Activated effector memory CD4-positive, alpha-beta T cell treated with Interleukin-2 at 50 U/mL for 16 hours (primary cell): ENCODE data around the gene LILRA5.
"Not testable (repeated sequence)": the region's sequence is repeated elsewhere in the genome, so short reads cannot be mapped to it uniquely, and the experiment has no call there.

Experiments used
- DNase-seq: peaks from one replicate; pipeline ENCODE4 v3.0.0-alpha.2; 2020

Gene LILRA5

DNA sequence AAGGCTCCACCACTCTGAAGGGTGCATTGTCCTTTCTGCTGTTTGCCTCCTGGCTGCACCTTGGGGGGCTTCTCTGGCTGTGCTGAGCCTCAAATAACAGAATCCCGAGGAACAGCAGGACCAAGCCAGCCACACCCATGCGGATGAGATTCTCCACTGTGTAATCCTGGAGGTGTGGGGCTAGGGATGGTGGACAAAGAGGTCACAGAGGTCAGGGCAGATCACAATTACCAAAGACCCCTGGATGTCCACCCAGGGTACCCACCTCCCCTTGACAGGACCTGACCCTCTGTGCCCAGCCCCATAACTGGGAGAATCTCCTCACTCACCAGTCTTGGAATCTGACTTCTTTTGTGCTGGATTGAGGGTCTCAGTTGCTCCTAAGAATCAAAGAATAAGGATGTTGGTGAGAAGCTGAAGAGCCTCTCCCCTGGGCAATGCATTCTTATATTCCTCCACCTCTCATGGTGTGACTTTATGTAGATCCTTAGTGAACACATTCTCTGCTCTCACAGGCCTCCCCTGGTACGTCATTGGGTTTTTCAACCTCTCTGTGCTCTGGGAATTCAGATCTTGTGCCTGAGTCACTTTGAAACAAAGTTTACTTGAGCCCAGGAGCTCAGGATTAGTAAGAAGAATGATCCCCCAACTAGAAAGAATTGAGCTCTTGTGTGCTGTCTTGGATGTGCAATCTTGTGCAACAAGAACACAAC is 20.8 kb upstream of the LILRA5 start:
- DNase-seq, result no peak

DNA sequence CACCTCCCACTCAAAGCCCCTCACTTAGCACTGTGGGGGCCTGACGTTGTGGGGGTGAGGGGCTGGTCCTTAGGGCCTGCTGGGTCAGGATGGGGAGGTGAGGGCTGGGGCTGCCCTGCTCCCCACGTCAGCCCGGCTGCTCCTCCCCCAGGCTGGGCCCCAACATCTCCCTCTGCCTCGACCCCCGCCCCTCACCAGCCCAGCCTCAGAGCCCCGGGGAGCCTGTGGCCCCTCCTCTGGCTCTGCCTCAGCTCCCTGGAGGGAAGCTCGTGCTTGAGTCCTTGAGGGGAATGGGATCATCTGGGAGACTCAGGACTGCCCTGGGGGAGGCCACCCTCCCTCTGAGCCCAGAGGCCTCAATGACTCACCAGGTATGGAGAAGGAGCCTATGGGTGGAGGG is 19.2 kb upstream of the LILRA5 start:
- no peak for DNase-seq

DNA sequence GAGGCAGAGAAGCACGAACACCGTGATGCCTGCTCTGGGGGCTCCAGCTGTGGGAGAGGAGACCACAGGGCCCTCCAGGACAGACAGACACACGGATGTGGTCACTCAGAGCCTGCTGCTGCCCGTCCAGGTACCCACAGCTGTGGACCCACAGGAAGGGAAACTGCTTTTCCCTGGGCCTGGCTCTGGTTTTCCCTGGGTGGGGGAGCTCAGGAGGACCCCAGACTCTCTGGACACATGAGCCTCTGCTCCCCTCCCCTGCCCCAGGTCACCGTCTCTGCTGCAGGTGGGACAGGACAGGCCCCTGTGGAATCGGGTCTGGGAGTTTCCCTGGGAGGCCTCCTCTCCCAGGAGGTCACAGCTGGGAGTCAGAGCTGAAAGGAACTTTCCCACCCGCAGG is 18.7 kb upstream of the LILRA5 start:
- no peak for DNase-seq

DNA sequence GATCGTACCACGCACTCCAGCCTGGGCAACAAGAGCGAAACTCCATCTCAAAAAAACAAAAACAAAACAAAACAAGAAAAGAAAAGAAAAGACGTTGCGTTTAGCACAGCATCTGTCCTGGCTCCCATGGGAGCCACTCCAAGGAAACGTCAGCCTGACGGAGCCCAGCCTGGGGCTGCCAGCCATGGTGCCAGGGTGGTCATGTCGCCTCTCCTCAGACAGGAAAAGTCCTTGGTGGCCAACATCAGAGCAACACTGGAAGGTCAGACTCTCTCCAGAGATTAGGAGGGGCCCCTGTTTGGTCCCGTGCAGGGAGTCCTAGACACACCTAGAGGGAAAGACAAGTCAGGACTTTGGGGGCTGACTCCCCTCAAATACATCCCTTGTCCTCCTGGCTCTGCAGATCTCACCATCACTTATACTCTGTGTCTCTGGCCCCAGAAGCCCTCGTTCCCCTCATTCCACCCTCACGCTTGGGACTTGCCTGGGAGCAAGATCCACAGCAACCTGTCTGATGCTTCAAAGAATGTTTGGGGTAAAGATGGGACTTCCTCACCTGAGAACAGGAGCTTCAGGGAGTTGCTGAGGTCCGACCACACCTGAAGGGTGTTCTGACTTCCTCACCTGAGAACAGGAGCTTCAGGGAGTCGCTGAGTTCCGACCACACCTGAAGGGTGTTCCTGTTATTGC is 16.7 kb upstream of the LILRA5 start:
- DNase-seq, result no peak

DNA sequence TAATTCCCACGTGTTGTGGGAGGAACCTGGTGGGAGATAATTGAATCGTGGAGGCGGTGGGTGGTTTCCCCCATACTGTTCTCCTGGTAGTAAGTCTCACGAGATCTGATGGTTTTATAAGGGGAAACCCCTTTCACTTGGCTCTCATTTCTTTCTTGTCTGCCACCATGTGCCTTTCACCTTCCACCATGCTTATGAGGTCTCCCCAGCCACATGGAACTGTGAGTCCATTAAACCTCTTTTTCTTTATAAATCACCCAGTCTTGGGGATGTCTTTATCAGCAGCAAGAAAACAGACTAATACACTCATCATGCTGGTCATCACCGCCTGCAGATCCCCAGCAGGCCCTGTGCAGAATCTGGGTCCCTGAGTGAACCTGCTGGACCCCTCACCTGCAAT is 15.8 kb upstream of the LILRA5 start:
- not testable (repeated sequence) for DNase-seq

DNA sequence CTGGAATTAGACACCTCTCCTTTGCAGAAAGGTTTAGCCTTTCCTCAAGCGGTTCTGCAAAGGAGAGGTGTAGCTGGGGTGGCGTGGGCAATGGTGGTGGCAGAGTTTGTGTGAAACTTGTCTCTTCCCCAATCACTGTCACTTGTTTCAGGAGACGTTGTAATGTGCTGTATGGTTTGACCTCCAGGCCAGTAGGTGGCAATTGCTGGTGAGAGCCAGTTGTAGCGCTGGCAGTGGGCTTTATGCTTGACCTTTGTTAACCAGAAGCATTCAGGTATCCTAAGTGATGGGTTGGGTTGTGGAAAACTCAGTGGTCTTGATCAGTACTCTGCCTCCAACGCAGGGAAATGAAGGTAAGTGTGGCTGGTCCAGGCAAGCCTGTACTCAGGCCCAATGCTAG is 12.7 kb upstream of the LILRA5 start:
- no peak for DNase-seq

DNA sequence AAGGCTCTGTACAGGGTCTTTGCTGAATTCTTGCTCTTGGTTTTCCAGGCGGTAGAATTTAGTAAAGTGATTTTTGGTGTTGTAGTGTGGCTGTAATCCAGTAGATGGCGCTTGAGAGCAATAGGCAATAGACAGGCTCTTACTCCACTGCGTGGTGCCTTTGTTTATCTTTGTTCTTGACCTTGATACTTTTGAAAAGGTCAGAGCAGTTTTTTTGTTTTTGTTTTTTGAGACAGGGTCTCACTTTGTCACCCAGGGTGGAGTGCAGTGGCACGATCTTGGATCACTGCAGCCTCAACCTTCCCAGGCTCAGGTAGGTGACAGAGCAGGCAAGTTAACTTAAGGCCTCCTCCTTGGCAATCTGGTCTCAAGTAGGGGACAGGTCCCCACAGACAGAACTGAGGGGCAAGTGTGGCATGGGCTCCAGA is 12.2 kb upstream of the LILRA5 start:
- DNase-seq, result peak; percentile 5

DNA sequence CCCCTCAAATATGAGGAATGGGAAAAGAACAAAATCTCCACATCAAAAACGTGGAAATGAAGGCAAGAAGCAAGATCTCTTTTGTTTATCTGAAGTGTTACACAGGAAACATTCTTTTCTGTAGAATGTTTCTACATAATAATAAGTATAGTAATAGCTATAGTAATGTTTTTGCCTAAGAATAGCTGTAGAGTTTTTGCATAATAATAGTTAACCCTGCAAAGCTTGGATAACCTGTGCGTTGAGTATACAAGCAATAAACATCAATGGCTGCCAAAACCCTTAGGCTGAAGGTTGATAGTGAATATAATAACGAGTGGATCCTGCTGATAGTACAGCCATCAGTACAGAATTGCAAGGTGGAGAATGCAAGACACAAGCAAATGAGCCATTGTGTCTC is 11.1 kb upstream of the LILRA5 start:
- DNase-seq, result no peak

DNA sequence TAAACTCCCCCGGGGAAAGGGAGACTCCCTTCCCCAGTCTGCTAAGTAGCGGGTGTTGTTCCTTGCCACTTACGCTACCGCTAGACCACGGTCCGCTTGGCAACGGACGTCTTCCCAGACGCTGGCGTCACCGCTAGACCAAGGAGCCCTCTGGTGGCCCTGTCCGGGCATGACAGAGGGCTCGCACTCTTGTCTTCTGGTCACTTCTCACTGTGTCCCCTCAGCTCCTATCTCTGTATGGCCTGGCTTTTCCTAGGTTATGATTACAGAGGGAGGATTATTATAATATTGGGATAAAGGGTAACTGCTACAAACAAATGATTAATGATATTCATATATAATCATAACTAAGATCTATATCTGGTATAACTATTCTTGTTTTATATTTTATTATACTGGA is 10.0 kb upstream of the LILRA5 start:
- not testable (repeated sequence) for DNase-seq

DNA sequence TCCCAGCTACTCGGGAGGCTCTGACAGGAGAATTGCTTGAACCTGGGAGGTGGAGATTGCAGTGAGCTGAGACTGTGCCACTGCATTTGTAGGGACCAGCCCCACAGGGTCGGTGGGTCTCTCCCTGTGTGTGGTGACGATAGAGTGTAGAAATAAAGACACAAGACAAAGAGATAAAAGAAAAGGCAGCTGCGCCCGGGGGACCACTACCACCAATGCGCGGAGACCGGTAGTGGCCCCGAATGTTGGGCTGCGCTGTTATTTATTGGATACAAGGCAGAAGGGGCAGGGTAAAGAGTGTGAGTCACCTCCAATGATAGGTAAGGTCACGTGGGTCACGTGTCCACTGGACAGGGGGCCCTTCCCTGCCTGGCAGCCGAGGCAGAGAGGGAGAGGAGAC is 9.3 kb upstream of the LILRA5 start:
- not testable (repeated sequence) for DNase-seq

DNA sequence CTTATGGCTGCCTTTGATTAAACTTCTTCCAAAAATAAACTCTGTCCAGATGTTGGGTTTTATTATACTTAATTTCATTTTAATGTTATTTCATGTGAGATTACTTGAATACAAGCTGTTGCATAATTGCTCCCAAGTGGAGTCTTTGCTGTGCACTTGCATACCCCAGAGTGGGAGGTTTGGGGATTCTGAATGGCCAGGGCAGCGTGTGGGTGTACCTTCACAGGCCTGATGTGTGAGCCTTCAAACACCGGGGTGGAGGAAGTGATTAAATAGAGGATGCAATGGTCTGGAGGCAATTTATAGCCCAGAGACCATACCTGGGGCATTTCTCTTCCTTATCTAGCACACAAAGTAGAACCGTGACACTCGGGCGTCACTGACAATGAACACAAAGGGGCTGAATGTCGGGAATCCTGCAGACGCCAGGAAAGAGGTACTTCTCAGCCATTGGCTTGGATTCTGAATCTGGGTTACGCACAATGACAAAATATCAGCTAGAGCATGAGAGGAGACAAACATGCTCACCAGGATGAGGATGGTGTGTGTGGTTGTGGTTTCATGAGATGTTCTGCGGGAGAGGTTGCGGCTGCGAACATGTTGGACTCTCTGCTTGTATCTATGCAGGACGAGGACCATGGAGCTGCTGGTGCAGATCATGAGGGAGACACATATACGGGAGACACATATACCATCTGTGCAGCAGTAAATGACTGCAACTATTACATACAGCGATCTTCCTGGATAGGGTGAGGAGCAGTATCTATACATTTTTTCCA is 7.1 kb upstream of the LILRA5 start:
- DNase-seq, result no peak

DNA sequence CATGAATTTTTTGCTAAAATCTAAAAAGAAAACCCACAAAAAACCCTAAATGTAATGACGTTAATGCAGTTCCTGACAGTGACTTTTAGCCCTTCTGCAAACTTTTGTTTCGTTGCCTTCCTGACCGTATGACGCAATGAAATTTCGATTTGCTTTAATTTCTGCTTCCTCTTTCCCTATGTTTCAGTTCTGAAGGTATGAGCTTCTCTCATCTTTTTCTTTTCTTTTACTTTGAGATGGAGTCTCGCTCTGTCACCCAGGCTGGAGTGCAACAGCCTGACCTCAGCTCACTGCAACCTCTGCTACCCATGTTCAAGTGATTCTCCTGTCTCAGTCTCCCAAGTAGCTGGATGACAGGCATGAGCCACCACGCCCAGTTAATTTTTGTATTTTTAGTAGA is 6.1 kb upstream of the LILRA5 start:
- DNase-seq, result no peak

DNA sequence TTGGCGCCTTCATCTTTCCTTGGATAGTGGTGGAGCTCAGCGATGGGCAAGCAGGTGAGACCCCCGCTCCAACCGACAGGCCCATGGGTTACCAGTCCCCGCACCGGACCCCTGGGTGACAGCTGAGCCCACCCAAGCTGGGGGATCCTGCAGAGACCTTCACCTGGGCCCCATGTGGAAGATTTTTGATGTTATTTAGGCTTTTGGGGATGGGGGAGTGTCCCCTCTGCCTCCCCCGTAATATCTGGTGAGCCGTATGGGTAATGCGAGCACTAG is 4.9 kb upstream of the LILRA5 start:
- DNase-seq, result no peak

DNA sequence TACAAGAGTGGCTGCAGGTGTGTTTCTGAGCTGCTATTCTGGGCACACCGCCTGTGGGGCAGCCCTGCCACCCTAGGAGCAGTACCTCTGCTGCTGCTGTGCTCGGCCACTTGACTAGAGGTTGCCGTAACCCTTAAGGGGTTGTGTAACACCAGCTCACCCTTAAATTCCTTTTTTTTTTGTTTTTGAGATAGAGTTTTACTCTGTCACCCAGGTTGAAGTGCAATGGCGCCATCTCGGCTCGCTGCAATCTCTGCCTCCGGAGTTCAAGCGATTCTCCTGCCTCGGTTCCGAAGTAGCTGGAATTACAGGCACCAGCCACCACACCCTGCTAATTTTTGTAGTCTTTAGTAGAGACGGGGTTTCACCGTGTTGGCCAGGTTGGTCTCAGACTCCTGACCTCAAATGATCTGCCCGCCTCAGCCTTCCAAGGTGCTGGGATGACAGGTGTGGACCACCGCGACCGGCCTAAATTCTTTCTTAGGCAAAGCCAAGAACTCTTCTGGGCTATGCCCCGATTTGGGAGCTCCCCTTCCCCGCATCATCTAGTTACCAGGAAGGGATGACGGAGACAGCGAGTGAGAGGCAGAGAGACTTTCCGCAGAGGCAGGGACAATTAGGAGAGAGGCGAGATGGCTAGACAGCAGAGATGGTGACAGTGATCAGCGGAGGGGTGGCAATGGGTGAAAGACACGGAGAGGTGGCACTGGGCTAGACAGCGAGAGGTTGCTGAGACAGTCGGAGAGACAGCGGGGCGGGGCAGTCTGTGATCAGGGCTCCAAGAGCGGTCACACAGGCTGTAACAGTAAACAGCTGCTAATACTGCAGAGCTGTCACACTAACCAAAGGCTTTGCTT is 4.4 kb upstream of the LILRA5 start:
- no peak for DNase-seq

DNA sequence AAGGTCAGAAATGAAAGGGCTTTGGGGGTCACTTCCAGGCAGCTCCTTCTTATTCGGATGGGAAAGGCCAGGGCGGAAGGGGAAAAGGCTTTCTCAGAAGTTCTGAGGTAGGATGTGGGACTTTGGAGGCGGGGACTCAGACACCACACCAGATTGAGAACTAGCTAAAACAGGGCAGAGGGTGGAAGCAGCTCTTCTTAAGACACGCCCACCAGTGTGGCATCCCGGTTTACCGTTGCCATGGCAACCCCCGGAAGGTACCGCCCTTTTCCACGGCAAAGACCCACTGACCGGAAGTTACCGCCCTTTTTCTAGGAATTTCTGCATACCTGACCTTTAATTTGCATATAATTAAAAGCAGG is 3.8 kb upstream of the LILRA5 start:
- no peak for DNase-seq

DNA sequence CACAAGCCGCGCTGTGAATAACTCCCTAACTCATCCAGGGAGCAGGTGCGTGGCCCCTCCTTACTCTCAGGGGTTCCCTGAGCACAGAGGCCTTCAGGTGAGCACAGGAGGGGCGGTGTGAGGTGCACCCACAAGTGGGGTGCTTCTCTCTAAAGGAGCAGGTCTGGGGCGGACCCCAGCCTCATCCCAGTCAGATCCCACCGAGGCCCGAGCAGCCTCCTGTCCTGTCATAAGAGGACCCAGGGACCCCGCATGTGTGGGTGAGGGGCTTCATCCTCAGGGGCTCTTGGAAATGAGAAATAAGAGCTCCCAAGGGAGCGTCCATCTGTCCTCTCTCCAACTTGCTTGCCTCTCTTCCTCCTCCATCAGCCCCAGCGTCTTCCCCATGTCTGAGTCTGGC is 3.0 kb upstream of the LILRA5 start:
- no peak for DNase-seq

DNA sequence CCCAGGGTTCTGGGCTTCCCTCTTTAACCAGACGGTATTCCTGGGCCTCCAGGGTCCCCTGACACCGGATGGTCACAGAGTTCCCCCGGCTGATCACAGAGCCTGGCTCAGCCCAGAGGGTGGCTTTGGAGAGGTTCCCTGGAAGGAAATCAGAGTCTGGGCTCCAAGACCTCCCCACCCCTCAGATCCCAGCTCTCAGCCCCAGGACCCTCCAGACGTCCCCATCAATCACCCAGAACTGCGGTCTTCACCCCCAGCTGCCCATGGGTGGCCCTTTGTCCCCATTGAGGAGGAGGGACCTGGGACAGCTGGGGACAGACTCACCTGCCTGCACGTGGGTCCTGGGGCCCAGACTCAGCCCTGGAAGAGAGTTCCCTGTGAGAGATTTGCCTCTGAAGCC is 955 bp downstream of the LILRA5 start:
- no peak for DNase-seq

DNA sequence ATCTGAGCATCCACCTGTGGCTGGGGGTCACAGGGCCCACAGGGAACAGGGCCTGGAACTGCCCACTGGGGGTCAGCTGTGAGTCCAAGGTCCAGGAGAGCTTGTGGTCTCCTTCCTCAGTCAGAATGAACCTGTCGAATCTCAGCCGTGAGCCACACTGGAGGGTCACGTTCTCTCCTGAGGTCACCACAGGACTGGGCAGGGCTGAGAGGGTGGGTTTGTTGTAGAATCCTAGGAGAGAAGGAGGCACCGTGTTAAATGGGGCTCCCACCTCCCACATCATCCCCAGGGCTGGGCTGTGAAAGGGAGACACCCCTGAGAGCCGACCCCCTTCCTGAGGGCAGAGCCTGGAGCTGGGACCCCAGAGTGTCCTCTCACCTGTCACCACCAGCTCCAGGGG is 1.5 kb downstream of the LILRA5 start:
- no peak for DNase-seq

DNA sequence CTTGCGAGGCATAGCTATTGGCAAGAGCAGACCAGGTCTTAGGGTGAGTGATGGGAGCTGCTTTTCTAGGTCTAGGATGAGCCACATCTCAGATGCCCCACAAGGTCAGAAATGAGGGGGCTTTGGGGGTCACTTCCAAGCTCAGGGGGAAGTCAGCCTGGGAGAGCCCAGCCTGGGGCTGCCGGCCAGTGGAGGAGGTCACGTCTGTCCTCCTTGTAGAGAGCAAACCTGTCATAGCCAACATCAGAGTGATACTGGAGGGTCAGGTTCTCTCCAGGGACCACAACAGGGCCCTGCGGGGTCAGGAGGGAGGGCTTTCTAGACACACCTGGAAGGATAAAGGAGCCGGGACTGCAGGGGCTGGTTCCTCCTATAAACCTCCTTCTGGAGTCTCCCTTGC is 2.4 kb downstream of the LILRA5 start:
- DNase-seq, result no peak

DNA sequence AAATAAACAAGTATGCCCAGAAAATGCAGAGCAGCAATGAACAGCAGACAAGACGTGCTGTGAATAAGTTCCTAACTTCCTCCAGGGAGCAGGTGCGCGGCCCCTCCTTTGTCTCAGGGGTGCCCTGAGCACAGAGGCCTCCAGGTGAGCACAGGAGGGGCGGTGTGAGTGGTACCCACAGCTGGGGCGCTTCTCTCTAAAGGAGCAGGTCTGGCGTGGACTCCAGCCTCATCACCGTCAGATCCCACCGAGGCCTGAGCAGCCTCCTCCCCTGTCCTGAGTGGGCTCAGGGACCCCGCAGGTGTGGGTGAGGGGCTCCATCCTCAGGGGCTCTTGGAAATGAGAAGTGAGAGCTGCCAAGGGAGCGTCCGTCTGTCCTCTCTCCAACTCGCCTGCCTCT is 3.2 kb downstream of the LILRA5 start:
- no peak for DNase-seq

DNA sequence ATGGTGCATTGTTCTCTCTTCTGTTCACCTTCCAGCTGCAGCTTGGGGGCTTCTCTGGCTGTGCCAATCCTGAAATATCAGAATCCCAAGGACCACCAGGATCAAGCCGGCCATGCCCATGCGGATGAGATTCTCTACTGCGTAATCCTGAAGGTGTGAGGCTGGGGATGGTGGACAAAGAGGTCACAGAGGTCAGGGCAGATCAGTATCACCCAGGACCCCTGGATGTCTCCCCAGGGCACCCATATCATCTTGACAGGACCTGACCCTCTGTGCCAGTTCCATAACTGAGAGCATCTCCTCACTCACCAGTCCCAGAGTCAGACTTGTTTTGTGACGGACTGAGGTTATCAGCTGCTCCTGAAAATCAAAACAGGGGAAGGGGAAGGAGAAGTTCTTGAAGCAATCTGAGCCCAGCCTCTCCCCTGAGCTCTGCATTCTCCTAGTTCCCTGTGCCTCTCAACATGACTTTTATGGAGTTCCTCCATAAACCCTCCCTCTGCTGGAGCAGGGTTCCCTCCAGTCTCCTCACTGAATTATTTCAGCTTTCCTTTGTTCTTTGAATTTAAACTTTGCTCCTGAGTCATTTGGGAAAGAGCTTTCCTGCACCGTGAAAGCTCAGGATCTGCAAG is 5.5 kb downstream of the LILRA5 start:
- no peak for DNase-seq

DNA sequence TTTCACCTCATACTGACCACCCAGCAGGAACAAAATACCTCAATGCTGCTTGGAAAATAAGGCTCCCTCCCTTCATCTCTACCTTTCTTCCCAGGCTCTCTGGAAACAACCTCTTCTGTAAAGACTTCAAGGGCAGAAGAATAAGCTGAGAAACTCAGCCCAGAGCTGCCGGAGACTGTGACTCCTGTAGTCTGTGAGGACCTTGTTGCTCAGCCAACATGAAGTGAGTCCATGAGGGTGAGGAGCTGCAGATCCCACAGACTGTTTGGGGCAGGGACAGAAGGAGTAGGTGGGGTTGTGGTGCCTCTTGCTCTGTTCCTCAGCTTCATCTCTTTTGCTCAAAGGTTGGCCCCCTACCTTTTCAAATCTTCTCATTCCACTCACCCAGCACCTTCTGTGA is 7.8 kb downstream of the LILRA5 start:
- DNase-seq, result no peak

DNA sequence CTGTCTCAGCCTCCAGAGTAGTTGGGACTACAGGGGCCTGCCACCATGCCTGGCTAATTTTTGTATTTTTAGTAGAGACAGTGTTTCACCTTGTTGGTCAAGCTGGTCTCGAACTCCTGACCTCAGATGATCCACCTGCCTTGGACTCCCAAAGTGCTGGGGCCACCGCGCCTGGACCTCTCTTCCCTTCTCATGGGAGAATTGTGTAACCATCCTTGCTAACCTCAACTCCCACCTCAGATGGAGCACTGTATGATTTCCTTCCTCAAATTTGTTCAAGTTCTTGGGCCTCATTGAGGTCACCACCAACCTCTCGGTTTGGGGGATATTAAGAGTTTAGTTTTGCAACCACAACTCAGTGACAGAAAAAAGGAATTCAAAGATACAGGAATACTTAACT is 10.7 kb downstream of the LILRA5 start:
- no peak for DNase-seq
